MM.1S (cell line): ENCODE results near the gene RPAP2.
A peak's percentile ranks its signal among the peaks of the same experiment; 100 is the strongest.
"Not testable (repeated sequence)": the region's sequence is repeated elsewhere in the genome, so short reads cannot be mapped to it uniquely, and the experiment has no call there.

ENCODE experiments used
- DNase-seq: peaks from one replicate; pipeline ENCODE4 v3.0.0-alpha.2; 2015
- H2AFZ ChIP-seq: fragments of 300-600 bp; sonication (generic); 2 replicates; pipeline ENCODE4 v1.6.0; 2016; ENCODE audit warnings: antibody characterized with exemption, low read length
- H3F3A ChIP-seq: fragments of 300-600 bp; sonication (generic); 2 replicates; pipeline ENCODE4 v1.6.1; 2016; ENCODE audit warnings: mild to moderate bottlenecking, antibody characterized with exemption, low read length, moderate library complexity, mixed read lengths; ENCODE audit not compliant: insufficient read depth
- H3K27ac ChIP-seq: fragments of 300-600 bp; sonication (generic); 2 replicates; pipeline ENCODE4 v1.5.1; 2016; ENCODE audit warnings: mild to moderate bottlenecking, low read length
- H3K27me3 ChIP-seq: fragments of 300-600 bp; sonication (generic); replicated peaks from 2 replicates; pipeline ENCODE4 v1.6.0; 2016; ENCODE audit warnings: low read length; ENCODE audit not compliant: insufficient read depth
- H3K36me3 ChIP-seq: fragments of 300-600 bp; sonication (generic); replicated peaks from 2 replicates; pipeline ENCODE4 v1.6.1; 2016; ENCODE audit warnings: mild to moderate bottlenecking, low read length, mixed read lengths; ENCODE audit not compliant: insufficient read depth
- H3K4me1 ChIP-seq: fragments of 300-600 bp; sonication (generic); 2 replicates; pipeline ENCODE4 v1.6.1; 2016; ENCODE audit warnings: low read length, mixed read lengths
- H3K4me2 ChIP-seq: fragments of 300-600 bp; sonication (generic); 2 replicates; pipeline ENCODE4 v1.6.0; 2016; ENCODE audit warnings: low read depth, low read length
- H3K4me3 ChIP-seq: fragments of 300-600 bp; sonication (generic); 2 replicates; pipeline ENCODE4 v1.5.1; 2016; ENCODE audit warnings: low read length, mixed read lengths
- H3K79me2 ChIP-seq: fragments of 300-600 bp; sonication (generic); 2 replicates; pipeline ENCODE4 v1.6.1; 2016; ENCODE audit warnings: mixed run types, low read length, mixed read lengths
- H3K9ac ChIP-seq: fragments of 300-600 bp; sonication (generic); 2 replicates; pipeline ENCODE4 v1.6.1; 2016; ENCODE audit warnings: low read length, mixed read lengths
- H3K9me2 ChIP-seq: fragments of 300-600 bp; sonication (generic); replicated peaks from 2 replicates; pipeline ENCODE4 v1.6.1; 2016; ENCODE audit warnings: mild to moderate bottlenecking, low read length, mixed read lengths; ENCODE audit not compliant: insufficient read depth
- H3K9me3 ChIP-seq: fragments of 300-600 bp; sonication (generic); replicated peaks from 2 replicates; pipeline ENCODE4 v1.6.1; 2016; ENCODE audit warnings: mild to moderate bottlenecking, low read length, mixed read lengths; ENCODE audit not compliant: insufficient read depth
- H4K20me1 ChIP-seq: fragments of 300-600 bp; sonication (generic); 2 replicates; pipeline ENCODE4 v1.6.1; 2016; ENCODE audit warnings: mild to moderate bottlenecking, low read length, moderate library complexity, mixed read lengths; ENCODE audit not compliant: insufficient read depth
- EZH2 ChIP-seq: fragments of 300-600 bp; sonication (generic); optimal IDR thresholded peaks from 2 replicates; pipeline ENCODE3; 2017; ENCODE audit warnings: low read depth, mild to moderate bottlenecking, antibody characterized with exemption, low read length, mixed read lengths
- EZH2phosphoT487 ChIP-seq: fragments of 300-600 bp; sonication (generic); IDR thresholded peaks from 2 replicates; pipeline ENCODE4 v1.6.1; 2018; ENCODE audit warnings: antibody characterized with exemption, low read length
- TF ChIP-seq, protein P1 (sequence below): fragments of 300-600 bp; sonication (generic); IDR thresholded peaks from 2 replicates; pipeline ENCODE4 v1.5.1; 2016; ENCODE audit warnings: antibody characterized with exemption, low read length, mixed read lengths

The RPAP2 gene

DNA sequence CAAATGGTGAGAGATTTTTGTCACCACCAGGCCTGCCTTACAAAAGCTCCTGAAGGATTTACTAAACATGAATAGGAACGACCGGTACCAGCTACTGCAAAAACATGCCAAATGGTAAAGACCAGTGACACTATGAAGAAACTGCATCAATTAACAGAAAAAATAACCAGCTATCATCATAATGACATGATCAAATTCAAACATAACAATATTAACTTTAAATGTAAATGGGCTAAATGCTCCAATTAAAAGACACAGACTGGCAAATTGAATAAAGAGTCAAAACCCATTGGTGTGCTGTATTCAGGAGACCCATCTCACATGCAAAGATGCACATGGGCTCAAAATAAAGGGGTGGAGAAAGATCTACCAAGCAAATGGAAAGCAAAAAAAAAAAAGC lies 17.4 kb upstream of the RPAP2 start:
- H2AFZ ChIP-seq, H3K27ac ChIP-seq, H3K9ac ChIP-seq, H3K36me3 ChIP-seq, H3K27me3 ChIP-seq, H3K9me3 ChIP-seq, H3K4me3 ChIP-seq, H4K20me1 ChIP-seq, DNase-seq, H3K9me2 ChIP-seq, H3K4me1 ChIP-seq, H3F3A ChIP-seq, H3K4me2 ChIP-seq, H3K79me2 ChIP-seq: not testable (repeated sequence)

DNA sequence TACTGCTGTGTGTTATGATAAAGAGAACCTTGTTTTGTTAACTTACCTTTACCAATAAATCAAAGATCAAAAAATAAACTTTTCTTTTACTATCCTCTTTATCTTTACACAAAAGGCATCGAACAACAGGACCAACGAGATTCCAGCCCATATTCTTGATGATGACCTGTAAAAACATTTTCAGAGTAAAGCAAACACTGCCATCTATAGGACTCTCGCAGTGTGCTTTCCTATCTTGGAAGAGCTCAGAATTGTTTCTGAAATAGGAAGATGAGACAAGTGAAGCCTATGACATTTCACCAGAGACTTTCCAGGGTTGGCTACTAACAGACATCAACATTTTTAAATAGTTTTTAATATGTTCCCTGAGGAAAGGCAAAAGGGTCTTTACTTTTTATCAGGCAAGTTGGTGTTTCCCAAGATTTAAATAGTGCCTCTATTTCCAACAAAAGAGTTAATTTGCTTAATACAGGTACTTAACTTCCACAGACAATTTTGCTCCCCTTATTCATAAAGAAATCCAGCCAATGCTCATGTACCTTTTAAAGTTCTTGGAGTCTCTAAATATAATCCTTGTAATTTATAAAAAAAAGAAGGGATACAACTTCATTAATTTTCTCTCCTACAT lies 7.4 kb upstream of the RPAP2 start:
- Histone ChIP-seq H4K20me1 (no peaks in the 10 kb centered on the region), H3K4me3 (no peak overlapping the region), H3K4me2 (no peak overlapping the region), H3F3A (no peaks in the 10 kb centered on the region; the same call in 1 of the 2 replicates), H3K36me3 (no peaks in the 10 kb centered on the region; the same call in 1 of the 2 replicates), H3K4me1 (no peaks in the 10 kb centered on the region), H3K27me3 (no peaks in the 10 kb centered on the region), H3K27ac (no peak overlapping the region), H3K9me3 (no peaks in the 10 kb centered on the region), H3K9me2 (no peaks in the 10 kb centered on the region), H2AFZ (no peak overlapping the region), H3K79me2 (no peaks in the 10 kb centered on the region), H3K9ac (no peak overlapping the region)
- TF ChIP-seq EZH2, result no peak
- TF ChIP-seq, protein P1, sequence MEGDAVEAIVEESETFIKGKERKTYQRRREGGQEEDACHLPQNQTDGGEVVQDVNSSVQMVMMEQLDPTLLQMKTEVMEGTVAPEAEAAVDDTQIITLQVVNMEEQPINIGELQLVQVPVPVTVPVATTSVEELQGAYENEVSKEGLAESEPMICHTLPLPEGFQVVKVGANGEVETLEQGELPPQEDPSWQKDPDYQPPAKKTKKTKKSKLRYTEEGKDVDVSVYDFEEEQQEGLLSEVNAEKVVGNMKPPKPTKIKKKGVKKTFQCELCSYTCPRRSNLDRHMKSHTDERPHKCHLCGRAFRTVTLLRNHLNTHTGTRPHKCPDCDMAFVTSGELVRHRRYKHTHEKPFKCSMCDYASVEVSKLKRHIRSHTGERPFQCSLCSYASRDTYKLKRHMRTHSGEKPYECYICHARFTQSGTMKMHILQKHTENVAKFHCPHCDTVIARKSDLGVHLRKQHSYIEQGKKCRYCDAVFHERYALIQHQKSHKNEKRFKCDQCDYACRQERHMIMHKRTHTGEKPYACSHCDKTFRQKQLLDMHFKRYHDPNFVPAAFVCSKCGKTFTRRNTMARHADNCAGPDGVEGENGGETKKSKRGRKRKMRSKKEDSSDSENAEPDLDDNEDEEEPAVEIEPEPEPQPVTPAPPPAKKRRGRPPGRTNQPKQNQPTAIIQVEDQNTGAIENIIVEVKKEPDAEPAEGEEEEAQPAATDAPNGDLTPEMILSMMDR, result peak; percentile 72
- TF ChIP-seq EZH2phosphoT487, result no peak
- peak; percentile 40 for DNase-seq

DNA sequence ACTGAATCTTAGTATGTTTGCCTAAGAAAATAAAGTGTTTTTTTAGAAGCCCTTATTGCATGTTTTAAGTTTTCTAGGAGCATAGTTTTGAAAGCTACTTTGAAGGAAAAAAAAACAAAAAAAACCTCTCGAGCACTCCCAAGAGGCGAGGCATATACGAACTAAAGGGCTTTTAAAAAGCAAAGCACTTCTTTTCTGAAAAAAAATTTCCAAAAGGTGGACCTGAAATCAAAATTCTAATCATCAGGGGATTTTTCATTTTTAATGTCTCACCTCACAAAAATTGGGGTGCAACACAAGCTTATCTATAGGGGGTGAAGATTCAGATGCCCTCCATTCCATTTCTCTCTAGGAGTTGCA lies 666 bp upstream of the RPAP2 start:
- H3K9me2 ChIP-seq, result no peaks in the 10 kb centered on the region
- H3K79me2 ChIP-seq, result peaks cover 22% of the 10 kb centered on the region
- peak; percentile 43 for DNase-seq
- no peaks in the 10 kb centered on the region for H3K9me3 ChIP-seq
- peak overlapping the region; percentile 87 for H3K4me3 ChIP-seq
- no peak for TF ChIP-seq EZH2
- TF ChIP-seq, protein P1, result no peak
- TF ChIP-seq EZH2phosphoT487, result no peak
- H3K9ac ChIP-seq, result peak overlapping the region; percentile 96
- no peaks in the 10 kb centered on the region for H4K20me1 ChIP-seq
- H3K27ac ChIP-seq, result peak overlapping the region; percentile 89
- 0 out of 2 replicates have a peak, but pooled peaks cover 4% of the 10 kb centered on the region for H3K4me1 ChIP-seq
- H3F3A ChIP-seq, result peaks cover 11% of the 10 kb centered on the region; the same call in 1 of the 2 replicates
- peaks cover 3% of the 10 kb centered on the region; the same call in 1 of the 2 replicates for H3K36me3 ChIP-seq
- H3K4me2 ChIP-seq, result peak overlapping the region; percentile 84
- H2AFZ ChIP-seq, result peak overlapping the region; percentile 97
- H3K27me3 ChIP-seq, result no peaks in the 10 kb centered on the region

DNA sequence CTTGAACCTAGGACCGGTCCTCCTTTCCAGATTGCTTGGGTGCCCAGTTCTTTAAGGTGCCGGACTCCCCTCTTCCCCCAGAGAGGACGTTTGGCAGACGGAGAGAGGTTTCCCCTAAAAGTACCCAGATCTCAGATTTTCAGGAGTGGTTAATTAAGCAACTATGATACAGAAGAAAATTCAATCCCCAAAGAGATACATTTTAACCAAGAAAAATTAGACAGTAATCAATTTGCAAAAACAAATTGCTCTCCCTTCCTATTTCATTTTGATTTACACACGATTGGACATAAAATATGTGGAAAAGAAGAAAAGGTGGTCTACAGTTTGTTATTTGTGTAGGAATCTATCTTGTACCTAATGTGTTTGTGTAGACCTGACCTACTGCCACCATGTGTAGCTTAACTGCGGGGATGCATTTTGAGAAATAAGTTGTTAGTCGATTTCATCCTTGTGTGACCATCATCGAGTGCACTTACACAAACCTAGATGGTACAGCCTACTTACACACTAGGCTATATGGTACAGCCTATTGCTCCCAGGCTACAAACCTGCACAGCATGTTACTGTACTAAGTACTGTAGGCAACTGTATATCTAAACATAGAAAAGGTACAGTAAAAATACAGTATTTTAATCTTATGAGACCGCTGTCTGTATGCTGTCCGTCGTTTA lies 755 bp downstream of the RPAP2 start:
- peak overlapping the region; percentile 87 for H3K4me3 ChIP-seq

More for the DNA sequence above, 755 bp downstream of the RPAP2 start:
- no peaks in the 10 kb centered on the region for H4K20me1 ChIP-seq
- DNase-seq, result no peak
- H3K9ac ChIP-seq, result peak overlapping the region; percentile 96
- TF ChIP-seq, protein P1, result no peak
- TF ChIP-seq EZH2phosphoT487, result no peak
- no peak for TF ChIP-seq EZH2
- peak overlapping the region; percentile 84 for H3K4me2 ChIP-seq
- no peaks in the 10 kb centered on the region for H3K27me3 ChIP-seq
- peaks cover 3% of the 10 kb centered on the region; the same call in 1 of the 2 replicates for H3K36me3 ChIP-seq
- no peaks in the 10 kb centered on the region for H3K9me3 ChIP-seq
- no peaks in the 10 kb centered on the region for H3K9me2 ChIP-seq
- H3K4me1 ChIP-seq, result 0 out of 2 replicates have a peak, but pooled peaks cover 4% of the 10 kb centered on the region
- H2AFZ ChIP-seq, result peak overlapping the region; percentile 97
- H3F3A ChIP-seq, result peaks cover 11% of the 10 kb centered on the region; the same call in 1 of the 2 replicates
- peaks cover 22% of the 10 kb centered on the region for H3K79me2 ChIP-seq
- H3K27ac ChIP-seq, result no peak overlapping the region
